A549 (cell line): ENCODE measurements around the gene DNMT1. TPM values are rescaled to one million over a fixed set of nuclear protein-coding genes. Genes with fewer than 3 reads are reported as not detected.

Experiments used
- ATAC-seq, 2 experiments: fragments of 200-7000 bp in 1 of 2; fragments of >200 bp in 1 of 2; cut with Nextera tagmentation in 1 of 2; cut with Tn5 transposase in 1 of 2; 3 replicates each; pipeline versions ENCODE4 v1.8.0 to v1.9.1; 2018 to 2020; ENCODE audit warnings: mild to moderate bottlenecking in 1 of 2, moderate library complexity in 1 of 2
- CTCF ChIA-PET: fragments of 300-600 bp; sonication (Branson Sonifier 250); formaldehyde crosslinking; extraction: SDS; loops from one replicate; lab custom pipeline; 2021; ENCODE audit warnings: antibody characterized with exemption, inconsistent platforms; lab: Yijun Ruan, JAX
- POLR2A ChIA-PET: fragments of 350-600 bp; formaldehyde crosslinking; extraction: SDS; loops from one replicate; lab custom pipeline; 2021; ENCODE audit warnings: antibody characterized with exemption, inconsistent platforms; lab: Yijun Ruan, JAX
- DNase-seq, 2 experiments: peaks; one replicate each; pipeline versions ENCODE4 v3.0.0 to v3.0.0-alpha.2; 2011 to 2016; ENCODE audit warnings: low read depth in 1 of 2, low spot score in 1 of 2
- FAIRE-seq: peaks from 2 replicates; lab custom pipeline; 2011; peaks lifted over from hg19 to GRCh38; lab: Jason Lieb, UNC
- H3K27ac ChIP-seq, 2 experiments: fragments of >200 bp; sonication (Bioruptor Twin); formaldehyde crosslinking; 3 replicates each; pipeline ENCODE4 v1.5.1; 2016 to 2017
- H3K4me1 ChIP-seq: fragments of >200 bp; sonication (Bioruptor Twin); formaldehyde crosslinking; 3 replicates; pipeline ENCODE4 v1.6.1; 2016
- H3K4me2 ChIP-seq: fragments of >200 bp; sonication (Bioruptor Twin); formaldehyde crosslinking; 3 replicates; pipeline ENCODE4 v1.6.1; 2016
- H3K4me3 ChIP-seq: fragments of >200 bp; sonication (Bioruptor Twin); formaldehyde crosslinking; 3 replicates; pipeline ENCODE4 v1.5.1; 2016
- H3K9me3 ChIP-seq: fragments of >200 bp; sonication (Bioruptor Twin); formaldehyde crosslinking; 3 replicates; pipeline ENCODE4 v1.6.1; 2016
- CBX2 ChIP-seq: fragments of 200-600 bp; sonication (generic); IDR thresholded peaks from 2 replicates; pipeline ENCODE4 v1.6.1; 2016; ENCODE audit warnings: low read depth, mild to moderate bottlenecking, borderline replicate concordance
- CBX8 ChIP-seq: fragments of 200-600 bp; sonication (generic); IDR thresholded peaks from 2 replicates; pipeline ENCODE4 v1.6.1; 2016
- CHD2 ChIP-seq: fragments of 150-350 bp; IDR thresholded peaks from 2 replicates; pipeline ENCODE4 v1.6.1; 2014; ENCODE audit warnings: low read length; ENCODE audit not compliant: partially characterized antibody
- ESRRA ChIP-seq: fragments of 150-350 bp; IDR thresholded peaks from 2 replicates; pipeline ENCODE4 v1.6.1; 2014; ENCODE audit warnings: mild to moderate bottlenecking, low read length, borderline replicate concordance
- GATA3 ChIP-seq: IDR thresholded peaks from 2 replicates; pipeline ENCODE4 v1.6.1; 2012; ENCODE audit warnings: borderline replicate concordance
- HDAC2 ChIP-seq: fragments of 200-600 bp; sonication (generic); IDR thresholded peaks from 2 replicates; pipeline ENCODE4 v1.6.1; 2016
- HOXA7 ChIP-seq: fragments of 250-450 bp; sonication (Bioruptor Pico); IDR thresholded peaks from 2 replicates; pipeline ENCODE4 v1.5.0; 2020; ENCODE audit warnings: mild to moderate bottlenecking, moderate library complexity
- HOXB13 ChIP-seq: fragments of 250-450 bp; sonication (Bioruptor Pico); IDR thresholded peaks from 2 replicates; pipeline ENCODE4 v1.5.0; 2020; ENCODE audit warnings: low read depth, mild to moderate bottlenecking, moderate library complexity
- KDM1A ChIP-seq: fragments of 200-600 bp; sonication (generic); IDR thresholded peaks from 2 replicates; pipeline ENCODE4 v1.6.1; 2016; ENCODE audit warnings: low read depth, mild to moderate bottlenecking
- MAX ChIP-seq: IDR thresholded peaks from 2 replicates; pipeline ENCODE4 v1.6.1; 2012
- MYC ChIP-seq: IDR thresholded peaks from 2 replicates; pipeline ENCODE4 v1.6.1; 2012; ENCODE audit warnings: mild to moderate bottlenecking, inconsistent platforms, low read length, improper control_type of control experiment, borderline replicate concordance
- NFE2L2 ChIP-seq: fragments of 150-350 bp; conservative IDR thresholded peaks from 2 replicates; pipeline ENCODE4 v1.6.1; 2014; ENCODE audit warnings: low read length
- PHF8 ChIP-seq: fragments of 200-600 bp; sonication (generic); IDR thresholded peaks from 2 replicates; pipeline ENCODE4 v1.6.1; 2016; ENCODE audit warnings: low read depth, mild to moderate bottlenecking, antibody characterized with exemption, moderate library complexity, borderline replicate concordance
- POLR2AphosphoS2 ChIP-seq: conservative IDR thresholded peaks from 2 replicates; pipeline ENCODE4 v1.6.1; 2012; ENCODE audit warnings: low read length, improper control_type of control experiment, inconsistent platforms
- RNF2 ChIP-seq: fragments of 200-600 bp; sonication (generic); IDR thresholded peaks from 2 replicates; pipeline ENCODE4 v1.6.1; 2016; ENCODE audit warnings: low read depth, mild to moderate bottlenecking, antibody characterized with exemption, moderate library complexity, borderline replicate concordance
- SREBF2 ChIP-seq: fragments of 450-650 bp; IDR thresholded peaks from 2 replicates; pipeline ENCODE4 v1.6.1; 2014; ENCODE audit warnings: mild to moderate bottlenecking, moderate library complexity
- TFCP2L1 ChIP-seq: fragments of 250-450 bp; sonication (Bioruptor Pico); IDR thresholded peaks from 2 replicates; pipeline ENCODE4 v1.5.0; 2021; ENCODE audit warnings: mild to moderate bottlenecking
- ZFP36 ChIP-seq: fragments of 450-650 bp; IDR thresholded peaks from 2 replicates; pipeline ENCODE4 v1.6.1; 2014; ENCODE audit warnings: borderline replicate concordance; ENCODE audit not compliant: partially characterized antibody
- ZNF302 ChIP-seq: fragments of 250-450 bp; sonication (Bioruptor Pico); IDR thresholded peaks from 2 replicates; pipeline ENCODE4 v1.9.0; 2021; ENCODE audit warnings: inconsistent platforms, mild to moderate bottlenecking, moderate library complexity
- WGBS: methylation state at CpG from one replicate; pipeline ENCODE4 v1.1.6; 2017; ENCODE audit errors: missing lambda C conversion rate; 5-methylcytosine and 5-hydroxymethylcytosine counted together
- polyA plus RNA-seq, 4 experiments: library from polyadenylated mRNA; depleted of rRNA in 3 of 4; stranded (reverse); fragments of >200 nt; fragmentation: RNase III in 1 of 4; extraction: RNeasy Plus Mini Kit Qiagen cat#74134 plus additional on column Dnase treatment in 1 of 4; gene quantifications; 2 replicates in 3 of 4; 3 replicates in 1 of 4; pipeline ENCODE4 v1.2.3, GENCODE V29; 2011 to 2017
- TF ChIP-seq, protein P1 (sequence below): fragments of 200-600 bp; sonication (generic); IDR thresholded peaks from 2 replicates; pipeline ENCODE4 v1.6.1; 2016; ENCODE audit warnings: antibody characterized with exemption, mild to moderate bottlenecking, moderate library complexity
- TF ChIP-seq, protein P2 (sequence below): fragments of 250-450 bp; sonication (Bioruptor Pico); IDR thresholded peaks from 2 replicates; pipeline ENCODE4 v1.5.0; 2021; ENCODE audit warnings: mild to moderate bottlenecking, moderate library complexity, borderline replicate concordance

Gene DNMT1
- polyA plus RNA-seq, 2 of the 4 experiments (the other 2 are of a cell fraction), result 85.2 to 86.2 TPM

GRCh38 chr19:10207026-10207425 is 12.3 kb upstream of the DNMT1 start:
- H3K4me2 ChIP-seq, result no peak overlapping the region
- no peaks in the 10 kb centered on the region for H3K4me1 ChIP-seq
- POLR2A ChIA-PET, result no interaction called here
- TF ChIP-seq HOXA7 (no peak), KDM1A (no peak)
- TF ChIP-seq, protein P1, sequence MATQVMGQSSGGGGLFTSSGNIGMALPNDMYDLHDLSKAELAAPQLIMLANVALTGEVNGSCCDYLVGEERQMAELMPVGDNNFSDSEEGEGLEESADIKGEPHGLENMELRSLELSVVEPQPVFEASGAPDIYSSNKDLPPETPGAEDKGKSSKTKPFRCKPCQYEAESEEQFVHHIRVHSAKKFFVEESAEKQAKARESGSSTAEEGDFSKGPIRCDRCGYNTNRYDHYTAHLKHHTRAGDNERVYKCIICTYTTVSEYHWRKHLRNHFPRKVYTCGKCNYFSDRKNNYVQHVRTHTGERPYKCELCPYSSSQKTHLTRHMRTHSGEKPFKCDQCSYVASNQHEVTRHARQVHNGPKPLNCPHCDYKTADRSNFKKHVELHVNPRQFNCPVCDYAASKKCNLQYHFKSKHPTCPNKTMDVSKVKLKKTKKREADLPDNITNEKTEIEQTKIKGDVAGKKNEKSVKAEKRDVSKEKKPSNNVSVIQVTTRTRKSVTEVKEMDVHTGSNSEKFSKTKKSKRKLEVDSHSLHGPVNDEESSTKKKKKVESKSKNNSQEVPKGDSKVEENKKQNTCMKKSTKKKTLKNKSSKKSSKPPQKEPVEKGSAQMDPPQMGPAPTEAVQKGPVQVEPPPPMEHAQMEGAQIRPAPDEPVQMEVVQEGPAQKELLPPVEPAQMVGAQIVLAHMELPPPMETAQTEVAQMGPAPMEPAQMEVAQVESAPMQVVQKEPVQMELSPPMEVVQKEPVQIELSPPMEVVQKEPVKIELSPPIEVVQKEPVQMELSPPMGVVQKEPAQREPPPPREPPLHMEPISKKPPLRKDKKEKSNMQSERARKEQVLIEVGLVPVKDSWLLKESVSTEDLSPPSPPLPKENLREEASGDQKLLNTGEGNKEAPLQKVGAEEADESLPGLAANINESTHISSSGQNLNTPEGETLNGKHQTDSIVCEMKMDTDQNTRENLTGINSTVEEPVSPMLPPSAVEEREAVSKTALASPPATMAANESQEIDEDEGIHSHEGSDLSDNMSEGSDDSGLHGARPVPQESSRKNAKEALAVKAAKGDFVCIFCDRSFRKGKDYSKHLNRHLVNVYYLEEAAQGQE, result no peak
- TF ChIP-seq, all 56 proteins: peak for 0
- Histone ChIP-seq H3K4me3 (no peak overlapping the region), H3K9me3 (no peaks in the 10 kb centered on the region), H3K27ac (no peak overlapping the region)
- no peak for FAIRE-seq
- ATAC-seq, result no peak
- DNase-seq, result no peak
- CTCF ChIA-PET, result interaction anchor here (1.1 to 1.3 kb wide), 2 partner anchors 12 to 43 kb away, joined by 3 to 4 read pairs; partner anchors contain the start of gene DNMT1
- WGBS, result 83% methylated on average over 1 of the region's 1 CpG

- DNase-seq (no peak), ATAC-seq (no peak; a peak in 1 of 6 replicates), FAIRE-seq (no peak)
Measured at GRCh38 chr19:10206226-10206885, 11.6 kb upstream of the DNMT1 start.

GRCh38 chr19:10205636-10206035 is 10.9 kb upstream of the DNMT1 start:
- Histone ChIP-seq H3K4me2 (no peak overlapping the region), H3K9me3 (no peaks in the 10 kb centered on the region), H3K4me1 (no peaks in the 10 kb centered on the region), H3K27ac (no peak overlapping the region), H3K4me3 (no peak overlapping the region)
- POLR2A ChIA-PET, result no interaction called here
- CTCF ChIA-PET, result interaction anchor here (0.6 to 1.3 kb wide), 2 partner anchors 45 to 239 kb away, joined by 3 to 4 read pairs; no protein-coding TSS in a partner anchor
- 80% methylated on average over 4 of the region's 4 CpGs for WGBS
- TF ChIP-seq ZNF302 (CRISPR knock-in tag), result no peak
- TF ChIP-seq MYC, result no peak
- no peak for TF ChIP-seq MAX
- TF ChIP-seq ESRRA, result no peak
- TF ChIP-seq GATA3, result no peak
- no peak for TF ChIP-seq HDAC2
- no peak for TF ChIP-seq POLR2AphosphoS2
- TF ChIP-seq SREBF2, result no peak
- no peak for TF ChIP-seq CHD2
- no peak for TF ChIP-seq KDM1A
- no peak for TF ChIP-seq CBX2
- TF ChIP-seq HOXB13, result no peak
- no peak for TF ChIP-seq ZFP36
- TF ChIP-seq HOXA7, result no peak
- DNase-seq (no peak), ATAC-seq (no peak), FAIRE-seq (no peak)

More at GRCh38 chr19:10206226-10206885, 11.6 kb upstream of the DNMT1 start:
- 57% methylated on average over 4 of the region's 10 CpGs for WGBS
- Histone ChIP-seq H3K4me2 (no peak overlapping the region), H3K4me1 (no peaks in the 10 kb centered on the region), H3K4me3 (no peak overlapping the region), H3K9me3 (no peaks in the 10 kb centered on the region), H3K27ac (no peak overlapping the region)
- ChIA-PET CTCF (interaction anchor here (0.6 to 1.3 kb wide), 2 partner anchors 44 to 238 kb away, joined by 3 to 4 read pairs; no protein-coding TSS in a partner anchor), POLR2A (no interaction called here)
- TF ChIP-seq CBX2 (no peak), TFCP2L1 (CRISPR knock-in tag) (no peak), RNF2 (no peak), CBX8 (no peak), NFE2L2 (no peak), PHF8 (no peak)
- TF ChIP-seq, protein P2, sequence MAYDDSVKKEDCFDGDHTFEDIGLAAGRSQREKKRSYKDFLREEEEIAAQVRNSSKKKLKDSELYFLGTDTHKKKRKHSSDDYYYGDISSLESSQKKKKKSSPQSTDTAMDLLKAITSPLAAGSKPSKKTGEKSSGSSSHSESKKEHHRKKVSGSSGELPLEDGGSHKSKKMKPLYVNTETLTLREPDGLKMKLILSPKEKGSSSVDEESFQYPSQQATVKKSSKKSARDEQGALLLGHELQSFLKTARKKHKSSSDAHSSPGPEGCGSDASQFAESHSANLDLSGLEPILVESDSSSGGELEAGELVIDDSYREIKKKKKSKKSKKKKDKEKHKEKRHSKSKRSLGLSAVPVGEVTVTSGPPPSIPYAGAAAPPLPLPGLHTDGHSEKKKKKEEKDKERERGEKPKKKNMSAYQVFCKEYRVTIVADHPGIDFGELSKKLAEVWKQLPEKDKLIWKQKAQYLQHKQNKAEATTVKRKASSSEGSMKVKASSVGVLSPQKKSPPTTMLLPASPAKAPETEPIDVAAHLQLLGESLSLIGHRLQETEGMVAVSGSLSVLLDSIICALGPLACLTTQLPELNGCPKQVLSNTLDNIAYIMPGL, result no peak
